Hematopoietic multipotent progenitor cell (in vitro differentiated cells): ENCODE results near the gene CHST12. TPM values are rescaled to one million over a fixed set of nuclear protein-coding genes. Genes with fewer than 3 reads are reported as not detected.

Experiments
- DNase-seq, 3 donors: peaks; one replicate each; pipeline ENCODE4 v3.0.0-alpha.2; 2011 to 2015; ENCODE audit warnings: low read depth in 2 of 3, low spot score in 2 of 3
- total RNA-seq: library from RNA; depleted of rRNA; stranded (reverse); fragments of >200 nt; gene quantifications from one replicate; pipeline ENCODE4 v1.2.3, GENCODE V29; 2012

CHST12 gene
- total RNA-seq = 29.6 TPM

DNA sequence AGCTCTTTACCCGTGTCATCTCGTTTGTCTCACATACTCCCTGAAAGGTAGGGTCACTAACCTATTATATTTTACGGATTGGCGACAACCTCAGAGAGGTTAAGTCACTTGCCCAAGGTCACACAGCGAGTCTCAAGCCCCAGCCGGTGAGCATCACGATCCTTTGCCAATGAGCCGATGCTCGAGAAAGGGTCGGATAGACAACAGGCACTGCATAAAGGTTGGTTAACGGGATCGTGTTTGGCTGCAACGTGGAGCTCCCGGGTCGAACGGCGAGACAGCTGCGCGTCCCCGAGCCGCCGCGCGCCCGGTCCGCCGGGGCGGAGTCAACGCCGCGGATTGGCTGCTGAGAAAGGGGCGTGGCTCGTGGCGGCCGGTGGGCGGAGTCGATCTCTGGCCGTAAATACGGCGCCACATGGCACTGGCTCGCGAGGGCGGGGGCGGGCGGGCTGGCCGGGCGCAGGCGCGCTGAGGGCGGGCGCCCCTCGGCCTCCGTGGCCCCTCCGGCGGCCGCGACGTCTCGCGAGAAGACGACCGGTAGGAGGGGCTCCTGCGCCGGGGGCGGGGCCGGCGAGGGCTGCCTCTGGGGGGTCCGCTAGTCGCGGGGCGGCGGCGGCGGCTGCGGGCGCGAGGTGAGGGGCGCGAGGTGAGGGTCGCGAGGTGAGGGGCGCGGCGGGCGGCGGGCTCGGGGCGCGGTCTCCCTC is at the start of gene CHST12:
Gene CHST12, plus strand, starts transcription at position 598 of the 704 bp plus-strand sequence. CDS start 29,029 bp downstream, outside the sequence.
- peak; percentile 91 to 95 (median 95) for DNase-seq

DNA sequence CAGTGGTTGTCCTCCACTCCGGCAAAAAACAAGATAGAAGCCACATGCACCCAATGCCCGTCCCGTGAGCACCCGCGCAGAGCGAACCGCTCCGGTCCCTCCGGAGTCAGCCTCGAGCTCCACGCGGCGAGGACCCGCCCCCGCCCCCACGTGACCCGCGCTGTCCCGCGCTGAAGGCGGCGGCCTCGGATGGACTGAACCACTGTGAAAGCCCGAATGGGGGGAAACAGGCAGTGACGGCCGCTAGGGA is 49.5 kb upstream of the CHST12 start:
- DNase-seq = peak in 2 of 3 donors; percentile 90

DNA sequence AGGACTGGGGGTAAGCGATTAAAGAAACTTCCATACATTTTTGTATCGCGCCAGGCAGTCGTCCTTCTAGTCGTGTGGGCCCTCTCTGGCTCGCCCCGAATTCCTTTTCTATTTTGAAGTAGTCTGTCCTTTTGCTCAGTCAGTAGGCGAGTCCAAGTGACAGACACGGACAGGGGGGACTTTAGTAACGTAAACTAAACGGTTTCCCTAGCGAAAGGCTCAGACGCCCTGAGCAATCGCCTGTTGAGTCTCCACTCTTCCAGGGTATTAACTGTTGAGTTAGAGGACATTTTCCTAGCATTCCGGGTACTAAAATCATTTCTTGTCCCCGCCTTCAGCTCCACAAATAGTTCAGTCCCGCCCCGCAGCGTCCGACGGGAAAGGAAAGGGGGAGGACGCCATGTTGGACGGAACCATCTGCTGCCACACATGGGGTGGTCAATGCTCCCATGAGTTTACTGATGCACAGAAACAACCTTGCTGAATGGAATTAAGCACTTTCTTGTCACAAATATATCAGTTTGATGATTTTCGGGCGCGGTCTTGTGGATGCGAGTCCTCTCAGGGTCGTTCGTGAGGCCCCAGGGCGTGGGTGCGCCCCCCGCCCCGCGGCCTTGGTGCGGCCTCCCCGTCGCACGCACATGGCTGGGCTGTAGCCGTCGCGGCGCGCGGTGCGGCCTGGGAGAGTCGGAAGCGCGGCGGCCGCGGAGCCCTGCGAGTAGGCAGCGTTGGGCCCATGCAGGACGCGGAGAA is 49.0 kb upstream of the CHST12 start, which contains the start of gene EIF3B:
Gene EIF3B, plus strand, starts transcription at position 642 of the 753 bp plus-strand sequence. Its CDS starts 95 bp downstream, at position 737.
- peak; percentile 95 to 98 (median 97) for DNase-seq

DNA sequence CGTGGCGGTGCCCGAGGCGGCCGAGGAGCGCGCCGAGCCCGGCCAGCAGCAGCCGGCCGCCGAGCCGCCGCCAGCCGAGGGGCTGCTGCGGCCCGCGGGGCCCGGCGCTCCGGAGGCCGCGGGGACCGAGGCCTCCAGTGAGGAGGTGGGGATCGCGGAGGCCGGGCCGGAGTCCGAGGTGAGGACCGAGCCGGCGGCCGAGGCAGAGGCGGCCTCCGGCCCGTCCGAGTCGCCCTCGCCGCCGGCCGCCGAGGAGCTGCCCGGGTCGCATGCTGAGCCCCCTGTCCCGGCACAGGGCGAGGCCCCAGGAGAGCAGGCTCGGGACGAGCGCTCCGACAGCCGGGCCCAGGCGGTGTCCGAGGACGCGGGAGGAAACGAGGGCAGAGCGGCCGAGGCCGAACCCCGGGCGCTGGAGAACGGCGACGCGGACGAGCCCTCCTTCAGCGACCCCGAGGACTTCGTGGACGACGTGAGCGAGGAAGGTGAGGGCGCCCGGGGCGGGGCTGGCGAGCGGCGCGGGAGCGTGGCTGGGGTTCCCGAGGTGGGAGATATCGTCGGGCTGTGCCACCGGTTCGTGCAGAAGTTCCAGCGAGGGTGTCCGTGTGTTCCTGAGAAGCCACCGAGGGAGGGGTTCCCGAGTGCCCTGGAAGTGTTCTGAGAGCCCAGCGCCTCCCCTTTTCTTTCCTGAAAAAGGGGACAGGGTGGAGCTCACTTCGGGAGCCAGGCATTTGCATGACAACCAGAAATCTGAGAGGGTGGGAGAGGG is 48.3 kb upstream of the CHST12 start:
- DNase-seq = no peak

DNA sequence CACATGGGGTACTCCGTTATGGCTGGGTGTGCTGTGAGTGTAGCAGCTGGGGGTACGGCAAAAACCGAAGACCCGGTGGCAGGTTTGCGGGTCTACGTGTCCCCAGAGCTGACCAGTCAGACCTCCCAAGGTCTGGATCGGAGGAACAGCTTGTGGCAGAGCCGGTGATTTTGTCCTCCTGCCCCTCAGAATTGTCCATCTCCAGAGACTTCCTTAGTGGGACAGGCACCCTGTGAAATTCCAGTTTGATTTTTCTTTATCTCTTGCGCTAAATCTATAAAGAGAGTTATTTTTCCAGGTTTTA is 47.8 kb upstream of the CHST12 start:
- DNase-seq = no peak

DNA sequence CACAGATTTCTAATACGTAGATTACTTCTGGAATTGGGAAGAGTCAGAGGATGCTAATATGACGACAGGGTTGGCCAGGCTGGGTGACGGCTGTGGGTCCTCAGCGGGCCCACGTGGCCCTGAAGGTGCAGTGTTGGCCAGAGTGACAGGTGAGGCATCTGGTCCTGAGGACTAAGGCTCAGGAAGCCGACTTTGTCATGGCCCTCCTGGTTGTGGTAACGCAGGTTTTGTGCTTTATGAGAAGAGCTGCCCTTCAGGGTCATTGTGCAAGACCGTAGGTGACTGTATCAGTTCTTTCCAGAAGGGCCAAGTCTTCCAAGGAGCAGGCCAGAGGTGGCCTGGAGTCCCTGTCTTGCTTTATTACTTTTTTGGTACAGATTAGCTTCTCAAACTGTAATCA is 46.2 kb upstream of the CHST12 start:
- DNase-seq = no peak

DNA sequence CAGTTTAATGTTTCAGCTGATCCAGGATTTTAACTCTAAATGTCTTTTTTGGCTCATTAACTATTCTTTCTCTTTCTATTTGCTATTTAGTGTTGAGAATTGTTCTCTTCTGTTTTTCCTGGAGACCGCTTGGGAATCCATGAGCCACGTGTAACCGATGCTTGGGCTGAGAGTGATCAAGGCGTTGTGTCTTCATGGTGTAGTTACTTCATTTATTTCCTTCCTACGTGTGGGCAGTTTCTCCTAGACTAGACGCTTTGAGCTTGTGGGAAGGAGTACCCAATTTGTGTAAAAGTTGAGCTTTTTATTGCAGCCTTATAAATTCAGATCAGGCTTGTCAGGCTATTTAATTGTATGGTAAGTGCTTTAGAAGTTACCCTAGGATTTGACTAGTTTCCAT is 45.8 kb upstream of the CHST12 start:
- no peak for DNase-seq

DNA sequence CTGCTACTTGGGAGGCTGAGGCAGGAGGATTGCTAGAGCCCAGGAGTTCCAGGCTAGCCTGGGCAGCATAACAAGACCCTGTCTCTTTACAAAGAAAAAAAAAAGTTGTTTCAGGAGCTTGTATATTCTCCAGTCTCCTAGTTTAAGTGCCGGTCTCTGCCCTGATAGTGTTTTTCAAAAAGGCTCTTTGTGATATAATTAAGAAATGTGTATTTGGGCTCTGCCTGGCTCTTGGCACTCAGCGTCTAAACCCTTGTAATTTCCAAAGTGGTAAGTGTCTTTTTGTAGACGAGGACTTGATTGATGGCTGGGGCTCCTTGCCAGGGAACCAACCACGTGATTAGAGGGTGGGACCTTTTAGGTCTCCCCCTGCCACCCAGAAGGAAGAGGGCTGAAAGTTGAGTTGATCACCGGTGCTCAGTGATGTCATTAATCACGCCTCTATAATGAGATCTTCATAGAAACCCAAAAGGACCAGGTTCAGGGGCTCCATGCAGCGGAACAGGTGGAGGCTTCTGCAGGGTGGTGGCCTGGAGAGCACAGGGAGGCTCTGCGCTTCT is 44.4 kb upstream of the CHST12 start:
- no peak for DNase-seq

DNA sequence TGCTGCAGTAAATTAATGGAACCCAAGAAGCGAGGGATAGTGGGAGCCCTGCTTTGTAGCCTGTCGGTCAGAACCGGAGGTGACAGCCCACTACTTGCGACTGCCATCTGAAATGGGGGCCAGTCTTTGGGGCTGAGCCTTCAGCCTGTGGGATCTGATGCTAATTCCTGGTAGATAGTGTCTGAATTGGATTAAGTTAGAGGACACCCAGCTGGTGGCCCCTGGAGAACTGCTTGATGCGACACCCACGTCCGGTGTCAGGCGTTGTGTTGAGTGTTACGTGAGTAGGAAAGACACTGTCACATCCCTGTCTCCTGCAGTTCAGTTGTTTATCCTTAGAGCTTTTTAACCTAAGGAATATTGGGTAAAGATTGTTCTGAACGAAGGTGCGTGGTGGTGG is 43.8 kb upstream of the CHST12 start:
- DNase-seq = no peak

DNA sequence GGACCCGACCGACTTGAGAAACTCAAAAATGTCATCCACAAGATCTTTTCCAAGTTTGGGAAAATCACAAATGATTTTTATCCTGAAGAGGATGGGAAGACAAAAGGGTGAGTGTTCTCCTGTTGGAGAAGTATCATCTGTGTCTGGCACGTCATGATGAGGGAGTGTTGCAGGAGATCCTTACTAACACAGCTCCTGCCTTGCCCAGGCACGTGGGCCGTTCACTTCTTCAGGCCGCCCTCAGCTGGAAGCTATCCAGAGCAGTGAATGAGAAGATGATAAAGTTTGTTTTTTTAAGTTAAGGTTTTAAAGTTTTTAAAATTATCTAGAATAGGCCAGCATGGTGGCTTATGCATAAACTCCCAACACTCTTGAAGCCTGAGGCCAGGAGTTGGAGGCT is 42.6 kb upstream of the CHST12 start:
- no peak for DNase-seq

DNA sequence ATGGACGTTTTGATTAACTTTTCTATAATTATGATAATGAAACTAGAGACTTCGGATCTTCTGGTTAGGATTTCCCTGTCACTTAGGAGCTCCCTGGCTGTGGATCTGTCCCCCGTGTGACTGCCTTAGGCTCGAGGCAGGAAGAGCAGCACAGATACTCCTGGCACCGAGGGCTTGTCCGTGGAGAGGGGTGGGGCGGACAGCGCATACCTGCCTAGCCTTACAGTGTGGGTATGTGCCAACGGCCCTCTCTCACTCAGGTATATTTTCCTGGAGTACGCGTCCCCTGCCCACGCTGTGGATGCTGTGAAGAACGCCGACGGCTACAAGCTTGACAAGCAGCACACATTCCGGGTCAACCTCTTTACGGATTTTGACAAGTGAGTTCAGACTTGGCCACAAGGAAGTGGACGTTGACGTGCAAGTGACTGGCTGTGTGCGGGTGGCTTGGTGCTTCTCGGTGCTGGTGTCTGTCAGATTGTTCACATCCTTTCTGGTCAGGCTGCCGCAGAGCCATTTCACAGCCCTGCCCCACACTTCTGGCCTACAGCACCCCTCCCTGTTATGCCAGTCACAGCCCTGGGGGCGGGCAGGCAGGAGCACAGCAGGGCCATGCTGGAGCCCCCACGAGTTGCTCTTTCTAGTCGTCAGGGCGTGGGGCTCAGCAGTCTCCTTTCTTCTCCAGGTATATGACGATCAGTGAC is 40.9 kb upstream of the CHST12 start:
- DNase-seq = no peak

DNA sequence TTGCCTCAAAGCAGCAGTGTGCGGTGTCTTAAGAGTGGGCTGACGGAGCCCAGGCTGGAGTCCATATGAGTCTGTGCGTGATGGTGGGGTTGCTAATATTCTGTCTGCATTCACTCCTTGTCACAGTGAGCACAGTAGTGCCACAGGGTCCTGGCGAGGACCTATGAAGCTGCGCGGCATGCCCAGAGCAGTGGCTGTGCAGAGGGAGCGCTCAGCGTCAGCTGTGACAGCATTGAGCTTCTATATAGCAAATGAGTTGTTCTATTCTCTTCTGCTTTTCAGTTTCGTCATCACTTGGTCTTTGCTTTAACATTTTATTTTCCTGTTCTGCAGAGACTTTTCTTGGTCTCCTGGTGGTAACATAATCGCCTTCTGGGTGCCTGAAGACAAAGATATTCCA is 34.3 kb upstream of the CHST12 start:
- DNase-seq = no peak

DNA sequence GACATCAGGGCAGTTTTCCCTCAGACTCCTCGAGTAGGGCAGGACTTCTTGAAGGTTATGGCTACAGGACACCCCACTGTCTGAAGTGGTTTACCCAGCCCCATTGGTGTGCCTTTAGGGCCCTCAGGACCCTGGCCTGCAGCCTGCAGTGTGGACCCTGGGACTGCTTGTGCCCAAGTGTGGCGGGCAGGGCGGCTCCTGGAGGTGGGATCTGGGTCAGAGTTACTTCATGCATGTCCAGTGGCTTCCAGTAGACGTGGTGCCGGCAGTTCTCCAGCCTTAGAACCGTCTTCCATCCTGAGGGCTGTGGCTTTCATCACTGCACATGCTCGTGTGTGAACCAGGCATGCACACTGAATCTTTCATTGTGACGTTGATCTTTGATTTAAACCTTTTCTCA is 32.1 kb upstream of the CHST12 start:
- DNase-seq = no peak

DNA sequence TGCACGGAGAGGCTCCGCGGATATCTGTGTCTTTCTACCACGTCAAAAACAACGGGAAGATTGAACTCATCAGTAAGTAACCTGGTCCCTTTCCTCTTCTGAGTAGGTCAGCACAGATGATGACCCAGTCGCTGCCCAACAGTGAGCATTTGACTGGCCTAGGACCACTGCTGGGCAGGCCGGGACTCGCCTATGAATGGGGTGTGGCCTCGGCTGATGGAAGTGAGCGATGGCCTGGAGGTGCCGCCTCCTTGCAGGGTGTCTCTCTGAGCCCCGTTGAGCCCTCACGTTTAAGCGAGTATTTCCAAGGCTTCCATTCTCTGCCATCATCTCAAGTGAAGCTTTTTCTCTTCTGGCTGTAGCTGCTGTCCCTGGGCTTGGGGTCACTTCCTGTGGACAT is 30.7 kb upstream of the CHST12 start:
- DNase-seq = no peak

DNA sequence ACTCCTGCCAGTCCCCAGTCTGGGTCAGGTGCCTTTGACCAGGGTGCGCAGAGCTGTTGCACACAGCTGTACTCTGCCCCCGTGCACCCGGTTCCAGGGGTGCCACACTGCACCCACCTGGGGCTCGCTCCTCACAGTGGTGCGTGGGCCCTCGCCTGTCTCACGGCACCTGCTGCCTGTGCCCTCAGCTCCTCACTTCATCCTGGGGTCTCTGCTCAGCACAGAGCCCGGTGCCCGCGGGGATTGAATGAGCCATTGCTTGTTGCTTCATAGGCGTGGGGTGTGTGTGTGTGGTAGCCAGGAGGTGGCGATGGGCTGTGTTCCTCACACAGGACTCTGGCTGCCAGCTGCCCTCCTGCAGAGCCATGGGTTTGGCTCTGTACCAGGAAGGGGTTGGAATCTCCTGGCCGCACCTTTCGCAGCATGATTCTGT is 30.3 kb upstream of the CHST12 start:
- no peak for DNase-seq

DNA sequence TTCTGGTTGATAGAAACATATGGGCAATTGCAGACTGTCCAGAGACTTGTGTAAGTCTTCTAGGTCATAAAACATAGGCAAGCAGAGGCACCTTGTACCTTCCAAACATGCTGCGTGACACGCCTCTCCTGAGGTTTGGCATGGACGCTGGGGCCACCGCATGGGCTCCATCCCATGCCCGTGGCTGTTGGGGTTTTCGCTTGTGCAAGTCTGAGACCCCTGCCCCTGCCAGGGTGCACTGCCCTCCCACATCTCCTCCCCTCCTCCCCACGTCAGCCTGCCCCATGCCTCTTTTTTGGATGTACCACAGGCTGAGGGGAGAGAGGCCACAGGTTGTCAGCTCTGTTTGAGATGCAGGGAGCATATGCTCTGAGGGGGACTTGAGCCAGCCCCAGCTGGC is 29.8 kb upstream of the CHST12 start:
- no peak for DNase-seq

DNA sequence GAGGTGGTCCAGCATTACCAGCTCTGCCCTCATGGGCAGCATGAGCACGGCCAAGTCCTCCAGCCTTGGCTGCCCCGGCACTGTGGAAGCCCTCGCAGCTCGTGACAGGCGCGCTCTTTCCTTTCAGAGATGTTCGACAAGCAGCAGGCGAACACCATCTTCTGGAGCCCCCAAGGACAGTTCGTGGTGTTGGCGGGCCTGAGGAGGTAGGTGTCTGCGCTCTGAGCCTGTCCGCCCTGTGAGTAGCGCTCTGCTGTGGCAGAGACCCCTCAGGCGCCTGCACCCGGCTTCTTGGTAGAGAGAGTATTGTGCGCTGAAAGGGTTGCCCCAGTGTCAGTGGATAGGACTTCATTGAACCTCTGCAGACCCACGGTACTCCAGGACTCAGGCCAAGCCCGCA is 29.0 kb upstream of the CHST12 start:
- DNase-seq = no peak

DNA sequence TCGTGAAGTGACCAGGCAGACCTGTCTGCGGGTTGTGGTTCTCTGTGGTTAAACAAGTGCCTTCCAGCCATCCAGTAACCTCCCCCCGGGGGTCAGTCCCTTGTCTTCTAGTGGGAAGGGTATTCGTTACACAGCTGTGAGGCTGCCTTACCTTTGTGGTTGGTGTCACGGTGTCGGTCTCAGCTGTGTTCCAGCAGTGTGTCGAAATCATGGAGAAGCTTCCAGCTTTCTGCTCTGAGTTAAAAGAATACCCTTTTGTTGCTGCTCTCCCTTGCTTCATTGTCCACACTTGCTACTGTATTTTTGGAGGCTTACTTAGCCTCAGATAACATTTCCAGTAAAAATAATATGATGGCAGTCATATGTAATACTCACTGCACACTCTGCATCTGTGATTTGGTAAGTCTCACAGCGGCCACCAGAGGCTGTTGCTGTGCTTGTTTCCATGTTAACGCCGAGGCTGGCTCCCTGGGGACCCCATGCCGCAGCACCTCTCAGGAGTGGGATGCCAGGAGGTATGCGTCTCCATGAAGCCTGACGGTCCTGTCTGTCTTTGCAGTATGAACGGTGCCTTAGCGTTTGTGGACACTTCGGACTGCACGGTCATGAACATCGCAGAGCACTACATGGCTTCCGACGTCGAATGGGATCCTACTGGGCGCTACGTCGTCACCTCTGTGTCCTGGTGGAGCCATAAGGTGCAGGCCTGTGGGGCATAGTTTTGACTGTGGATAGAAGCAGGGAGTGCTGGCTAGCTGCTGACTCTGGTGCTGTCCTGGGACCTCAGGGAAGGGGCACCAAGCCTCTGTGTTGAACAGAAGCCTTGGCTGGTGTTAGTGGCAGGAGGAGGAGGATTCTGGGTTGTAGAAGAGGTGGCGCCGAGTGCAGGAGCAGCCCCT is 28.3 kb upstream of the CHST12 start:
- DNase-seq = no peak

DNA sequence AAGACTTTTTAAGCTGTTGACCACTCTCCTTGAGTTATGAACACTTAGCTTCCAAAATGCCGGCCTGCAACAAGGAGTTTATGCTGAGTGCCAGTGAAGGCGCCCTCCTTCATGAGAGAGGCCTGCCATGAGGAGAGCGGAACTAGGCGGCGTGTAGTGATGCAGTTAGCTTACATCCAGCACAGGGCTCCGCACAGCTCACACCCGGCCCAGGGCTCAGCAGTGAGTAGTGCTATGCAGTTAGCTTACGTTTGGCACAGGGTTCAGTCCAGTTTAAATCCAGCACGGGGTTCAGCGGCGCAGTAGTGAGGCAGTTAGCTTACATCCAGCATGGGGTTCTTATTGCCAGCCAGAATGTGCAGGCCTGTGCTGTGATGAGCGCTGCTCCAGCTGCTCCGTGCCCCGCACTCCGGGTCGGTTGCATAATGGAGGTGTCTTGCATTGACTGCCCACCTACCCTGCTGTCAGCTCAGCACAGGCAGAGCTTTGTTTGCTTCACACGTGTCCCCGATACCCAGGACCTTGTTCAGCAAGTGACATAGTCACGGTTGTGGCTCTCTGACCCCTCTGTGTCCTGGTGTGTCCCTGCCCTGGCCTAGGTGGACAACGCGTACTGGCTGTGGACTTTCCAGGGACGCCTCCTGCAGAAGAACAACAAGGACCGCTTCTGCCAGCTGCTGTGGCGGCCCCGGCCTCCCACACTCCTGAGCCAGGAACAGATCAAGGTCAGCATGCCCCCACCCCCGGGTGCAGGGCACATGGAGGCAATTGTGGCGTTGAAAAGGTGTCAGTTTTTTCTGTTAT is 26.9 kb upstream of the CHST12 start:
- DNase-seq = no peak
